T-cell (primary cell): Measurements from ENCODE around the gene SHISAL1. TPM values are rescaled to one million over a fixed set of nuclear protein-coding genes. Genes with fewer than 3 reads are reported as not detected.

Experiments
- ATAC-seq, 4 experiments: fragments of 200-7000 bp in 3 of 4; fragments of 150-1000 bp in 1 of 4; cut with Tn5 transposase; replicated peaks in 1 of 4; 1 replicate in 3 of 4; 2 replicates in 1 of 4; pipeline ENCODE4 v1.10.0; 2021; ENCODE audit warnings: moderate library complexity in 3 of 4, mild to moderate bottlenecking in 2 of 4, moderate number of reproducible peaks in 1 of 4
- CTCF ChIA-PET, 2 donors: fragments of 300-600 bp; sonication (Branson Sonifier 250); formaldehyde crosslinking; loops; one replicate each; lab custom pipeline; 2022; ENCODE audit warnings: antibody characterized with exemption in 2 of 2; lab: Charles Lee
- POLR2A ChIA-PET, 2 donors: fragments of 300-600 bp; sonication (Branson Sonifier 250); formaldehyde crosslinking; loops; one replicate each; lab custom pipeline; 2022; ENCODE audit warnings: antibody characterized with exemption in 2 of 2; lab: Charles Lee
- DNase-seq, 35 experiments: peaks; one replicate each; pipeline versions ENCODE4 v3.0.0 to v3.0.0-alpha.2; 2013 to 2023
- H3K27ac ChIP-seq: one replicate; pipeline ENCODE4 v1.5.1; 2013; ENCODE audit warnings: low read length
- H3K27me3 ChIP-seq, 2 experiments: replicated peaks in 1 of 2; 1 replicate in 1 of 2; 2 replicates in 1 of 2; pipeline versions ENCODE4 v1.6.1 to v1.7.0; 2013; ENCODE audit warnings: low read length in 1 of 2, mixed read lengths in 1 of 2; ENCODE audit not compliant: control insufficient read depth in 2 of 2, insufficient read depth in 2 of 2; ENCODE audit errors: extremely low read depth in 1 of 2
- H3K36me3 ChIP-seq, 2 donors: 1 replicate in 1 of 2; 2 replicates in 1 of 2; pipeline versions ENCODE4 v1.6.1 to v1.7.0; 2013; ENCODE audit warnings: low read length in 1 of 2; ENCODE audit not compliant: control insufficient read depth in 2 of 2, insufficient read depth in 1 of 2; ENCODE audit errors: extremely low read depth in 1 of 2
- H3K4me1 ChIP-seq, 2 experiments: 1 replicate in 1 of 2; 2 replicates in 1 of 2; pipeline versions ENCODE4 v1.6.1 to v1.7.0; 2013; ENCODE audit warnings: low read length in 2 of 2, mixed read lengths in 1 of 2; ENCODE audit not compliant: insufficient read depth in 2 of 2, control insufficient read depth in 1 of 2; ENCODE audit errors: extremely low read depth in 1 of 2
- H3K4me3 ChIP-seq, 2 donors: 1 replicate in 1 of 2; 2 replicates in 1 of 2; pipeline versions ENCODE4 v1.5.1 to v1.7.0; 2013; ENCODE audit warnings: mild to moderate bottlenecking in 2 of 2, low read length in 1 of 2, moderate library complexity in 1 of 2; ENCODE audit not compliant: control insufficient read depth in 1 of 2; ENCODE audit errors: extremely low read depth in 1 of 2
- H3K9me3 ChIP-seq: 2 replicates; pipeline ENCODE4 v1.7.0; 2013
- H3K27ac Mint-ChIP-seq, 2 donors: one replicate each; pipeline ENCODE4 v1.8.0; 2020 to 2021; ENCODE audit warnings: mild to moderate bottlenecking in 2 of 2, mixed read lengths in 2 of 2
- H3K27me3 Mint-ChIP-seq, 2 donors: one replicate each; pipeline ENCODE4 v1.8.0; 2021 to 2022; ENCODE audit warnings: mixed read lengths in 2 of 2
- H3K36me3 Mint-ChIP-seq: one replicate; pipeline ENCODE4 v1.8.0; 2021; ENCODE audit warnings: mixed read lengths
- H3K4me1 Mint-ChIP-seq, 3 donors: one replicate each; pipeline ENCODE4 v1.8.0; 2020 to 2022; ENCODE audit warnings: mixed read lengths in 3 of 3, mild to moderate bottlenecking in 1 of 3
- H3K4me3 Mint-ChIP-seq, 3 donors: one replicate each; pipeline ENCODE4 v1.8.0; 2020 to 2022; ENCODE audit warnings: mild to moderate bottlenecking in 3 of 3, mixed read lengths in 3 of 3, moderate library complexity in 3 of 3
- H3K9me3 Mint-ChIP-seq, 3 donors: one replicate each; pipeline ENCODE4 v1.8.0; 2020 to 2022; ENCODE audit warnings: mixed read lengths in 3 of 3
- WGBS: methylation state at CpG from one replicate; pipeline ENCODE4 v1.1.5; 2013; ENCODE audit warnings: missing lambda C conversion rate; ENCODE audit not compliant: insufficient coverage; 5-methylcytosine and 5-hydroxymethylcytosine counted together
- total RNA-seq, 35 experiments: library from RNA in 6 of 35; stranded (reverse) in 6 of 35; fragments of 120-200 nt in 1 of 35; gene quantifications; one replicate each; pipeline versions ENCODE4 v1.2.1 to v1.2.4 and lab custom pipeline; 2013 to 2026

SHISAL1 gene
- total RNA-seq, 5 donors from 2014 or later (not counting 1 experiment from before 2014, with no cell fraction given): 0.03 to 0.06 TPM; not detected in 3

DNA sequence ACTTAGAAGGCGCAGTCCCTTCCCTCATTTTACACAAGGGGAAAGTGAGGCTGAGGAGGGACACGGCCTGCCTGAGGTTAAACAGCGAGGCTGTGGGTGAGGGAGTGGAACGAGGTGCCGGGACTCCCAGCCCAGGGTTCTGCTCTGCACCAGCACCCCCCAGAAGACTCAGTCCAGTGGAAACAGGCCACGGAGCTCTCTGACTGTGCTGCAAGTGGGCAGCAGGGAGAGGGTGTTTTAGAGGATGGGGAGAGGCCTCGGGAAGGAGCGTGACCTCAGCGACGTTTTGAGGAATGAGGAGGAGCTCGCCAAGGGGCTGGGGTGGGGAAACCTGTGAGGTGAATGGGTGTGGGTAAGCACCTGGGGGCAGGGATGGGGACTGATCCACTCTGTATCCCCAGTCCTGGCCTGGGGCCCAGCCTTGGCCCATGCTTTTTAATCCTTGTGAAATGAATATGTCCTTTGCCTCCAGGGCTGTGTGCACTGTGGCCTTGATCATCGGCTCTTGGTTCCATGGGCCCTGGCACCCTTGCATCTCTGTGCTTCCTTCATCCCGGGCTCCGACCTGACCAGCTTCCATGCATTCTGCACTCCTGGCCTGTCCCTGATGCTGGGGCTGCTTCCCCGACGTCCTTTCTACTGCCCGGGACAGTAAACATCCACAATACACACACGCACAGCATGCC is 44.2 kb downstream of the SHISAL1 start:
- no peaks in the 10 kb centered on the region for H3K9me3 ChIP-seq
- no peaks in the 10 kb centered on the region for H3K4me1 ChIP-seq
- ATAC-seq: no peak
- H3K9me3 Mint-ChIP-seq: no peaks in the 10 kb centered on the region
- H3K36me3 Mint-ChIP-seq: no peaks in the 10 kb centered on the region
- DNase-seq: no peak
- no peak overlapping the region for H3K27ac Mint-ChIP-seq
- 87% methylated on average over 17 of the region's 18 CpGs for WGBS
- no peak overlapping the region for H3K27ac ChIP-seq
- CTCF ChIA-PET: no interaction called here
- no peak overlapping the region for H3K4me3 Mint-ChIP-seq
- H3K4me1 Mint-ChIP-seq: no peaks in the 10 kb centered on the region
- no peak overlapping the region for H3K4me3 ChIP-seq
- H3K27me3 ChIP-seq: peaks cover 0 to 21% of the 10 kb centered on the region in 2 experiments
- H3K27me3 Mint-ChIP-seq: peaks cover 2 to 4% of the 10 kb centered on the region in 2 donors
- POLR2A ChIA-PET: no interaction called here
- H3K36me3 ChIP-seq: no peaks in the 10 kb centered on the region

DNA sequence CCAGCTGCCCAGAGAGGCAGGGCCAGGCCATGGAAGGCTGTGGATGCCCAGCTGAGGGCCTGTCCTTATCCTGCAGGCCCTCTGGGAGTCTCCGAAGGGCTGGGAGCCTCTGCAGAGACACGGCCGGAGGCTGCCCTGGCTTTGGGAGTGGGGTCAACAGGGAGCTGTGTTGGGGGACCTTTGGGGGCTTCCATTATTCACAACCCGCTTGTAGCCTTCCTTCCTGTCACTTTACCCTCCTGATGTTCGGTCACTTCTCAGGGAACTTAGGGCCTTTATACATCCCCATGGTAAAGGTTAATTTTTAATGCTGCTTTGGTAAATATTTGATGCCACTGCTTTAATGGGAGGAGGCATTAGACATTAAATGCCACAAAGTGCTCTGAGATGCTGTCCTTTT is 44.9 kb downstream of the SHISAL1 start:
- Histone ChIP-seq H3K27me3 (peaks cover 0 to 21% of the 10 kb centered on the region in 2 experiments), H3K4me3 (no peak overlapping the region), H3K4me1 (no peaks in the 10 kb centered on the region), H3K9me3 (no peaks in the 10 kb centered on the region), H3K27ac (no peak overlapping the region), H3K36me3 (no peaks in the 10 kb centered on the region)
- POLR2A ChIA-PET: no interaction called here
- Mint-ChIP-seq H3K27ac (no peak overlapping the region), H3K27me3 (peaks cover 2 to 4% of the 10 kb centered on the region in 2 donors), H3K4me3 (no peak overlapping the region), H3K9me3 (no peaks in the 10 kb centered on the region), H3K36me3 (no peaks in the 10 kb centered on the region), H3K4me1 (no peaks in the 10 kb centered on the region)
- CTCF ChIA-PET: no interaction called here
- ATAC-seq (no peak), DNase-seq (no peak)
- WGBS: no CpG with 5 or more reads among the region's 5 CpGs

DNA sequence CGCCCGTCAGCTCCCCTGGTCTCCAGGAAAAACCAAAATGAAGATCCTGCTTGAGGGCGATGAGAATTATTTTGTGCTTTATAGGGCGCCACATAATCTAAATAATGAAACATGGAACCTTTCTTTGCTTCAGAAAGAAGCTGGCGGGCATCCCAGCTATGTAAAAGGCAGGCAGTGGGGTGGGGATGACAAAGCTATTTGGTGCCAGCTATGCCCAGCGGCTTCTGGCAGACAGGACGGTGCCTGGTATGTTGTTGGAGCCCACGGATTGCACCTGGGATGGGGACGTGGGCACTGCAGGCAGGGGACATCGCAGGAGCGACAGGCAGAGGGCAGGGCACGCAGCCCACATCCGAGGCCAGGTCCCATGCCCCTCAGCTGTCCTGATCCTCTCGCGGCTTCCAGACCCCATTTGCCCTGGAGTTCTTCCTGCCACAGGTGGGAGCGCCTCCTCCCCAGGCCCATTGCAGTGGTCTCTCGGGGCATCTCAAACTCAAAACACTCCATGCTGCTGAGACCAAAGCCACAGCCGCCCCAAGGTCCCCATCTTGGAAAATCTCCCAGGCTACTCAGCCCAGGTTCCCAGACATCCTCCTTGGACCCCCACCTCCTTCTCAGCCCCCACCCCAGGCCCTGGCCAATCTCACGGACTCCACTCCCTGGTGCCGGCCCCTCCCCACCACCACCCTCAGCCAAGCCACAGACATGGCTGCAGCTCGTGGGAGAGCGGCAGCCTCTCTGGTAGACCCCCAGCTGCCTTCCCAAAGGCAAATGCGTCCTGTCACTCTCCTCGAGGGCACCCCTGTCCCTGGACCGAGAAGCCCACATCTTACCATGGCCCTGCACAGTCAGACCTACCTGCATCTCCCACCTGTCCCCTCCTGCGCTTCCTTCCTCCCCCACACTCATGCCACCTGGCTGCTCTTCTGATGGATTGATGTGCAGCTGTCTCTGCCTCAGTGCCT is 45.7 kb downstream of the SHISAL1 start:
- ATAC-seq: no peak
- Histone ChIP-seq H3K4me3 (no peak overlapping the region), H3K9me3 (no peaks in the 10 kb centered on the region), H3K27me3 (peaks cover 0 to 21% of the 10 kb centered on the region in 2 experiments), H3K36me3 (no peaks in the 10 kb centered on the region), H3K4me1 (no peaks in the 10 kb centered on the region), H3K27ac (no peak overlapping the region)
- Mint-ChIP-seq H3K36me3 (no peaks in the 10 kb centered on the region), H3K27me3 (peaks cover 2 to 4% of the 10 kb centered on the region in 2 donors), H3K4me3 (no peak overlapping the region), H3K27ac (no peak overlapping the region), H3K9me3 (no peaks in the 10 kb centered on the region), H3K4me1 (no peaks in the 10 kb centered on the region)
- WGBS: 81% methylated on average over 22 of the region's 26 CpGs
- ChIA-PET CTCF (no interaction called here), POLR2A (no interaction called here)
- no peak for DNase-seq

DNA sequence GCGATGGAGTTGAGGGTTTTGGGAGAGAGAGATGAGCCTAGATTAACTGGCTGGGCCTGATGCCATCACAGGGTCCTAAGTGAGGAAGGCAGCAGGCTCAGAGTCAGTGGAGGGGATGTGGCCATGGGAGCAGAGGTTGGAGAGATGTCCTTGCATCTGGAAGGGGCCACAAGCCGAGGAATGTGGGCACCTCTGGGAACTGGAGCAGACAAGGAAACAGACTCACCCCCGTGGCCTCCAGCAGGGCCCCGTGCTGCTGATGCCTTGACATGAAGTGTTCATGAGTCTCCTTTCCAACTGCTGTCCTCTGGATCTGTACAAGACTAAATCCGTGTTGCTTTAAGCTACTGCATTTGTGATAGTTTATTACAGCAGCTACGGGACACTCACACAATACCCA is 49.2 kb downstream of the SHISAL1 start:
- ChIA-PET POLR2A (no interaction called here), CTCF (no interaction called here)
- Mint-ChIP-seq H3K9me3 (no peaks in the 10 kb centered on the region), H3K27ac (no peak overlapping the region), H3K36me3 (no peaks in the 10 kb centered on the region), H3K4me3 (no peak overlapping the region), H3K4me1 (peaks cover 0 to 8% (median 1%) of the 10 kb centered on the region in 3 donors), H3K27me3 (peaks cover 0 to 2% of the 10 kb centered on the region in 2 donors)
- no peak for DNase-seq
- Histone ChIP-seq H3K27ac (no peak overlapping the region), H3K9me3 (no peaks in the 10 kb centered on the region), H3K4me1 (peaks cover 0 to 6% of the 10 kb centered on the region in 2 experiments), H3K4me3 (no peak overlapping the region), H3K36me3 (no peaks in the 10 kb centered on the region), H3K27me3 (peaks cover 0 to 8% of the 10 kb centered on the region in 2 experiments)
- WGBS: 88% methylated on average over 4 of the region's 6 CpGs
- no peak for ATAC-seq

DNA sequence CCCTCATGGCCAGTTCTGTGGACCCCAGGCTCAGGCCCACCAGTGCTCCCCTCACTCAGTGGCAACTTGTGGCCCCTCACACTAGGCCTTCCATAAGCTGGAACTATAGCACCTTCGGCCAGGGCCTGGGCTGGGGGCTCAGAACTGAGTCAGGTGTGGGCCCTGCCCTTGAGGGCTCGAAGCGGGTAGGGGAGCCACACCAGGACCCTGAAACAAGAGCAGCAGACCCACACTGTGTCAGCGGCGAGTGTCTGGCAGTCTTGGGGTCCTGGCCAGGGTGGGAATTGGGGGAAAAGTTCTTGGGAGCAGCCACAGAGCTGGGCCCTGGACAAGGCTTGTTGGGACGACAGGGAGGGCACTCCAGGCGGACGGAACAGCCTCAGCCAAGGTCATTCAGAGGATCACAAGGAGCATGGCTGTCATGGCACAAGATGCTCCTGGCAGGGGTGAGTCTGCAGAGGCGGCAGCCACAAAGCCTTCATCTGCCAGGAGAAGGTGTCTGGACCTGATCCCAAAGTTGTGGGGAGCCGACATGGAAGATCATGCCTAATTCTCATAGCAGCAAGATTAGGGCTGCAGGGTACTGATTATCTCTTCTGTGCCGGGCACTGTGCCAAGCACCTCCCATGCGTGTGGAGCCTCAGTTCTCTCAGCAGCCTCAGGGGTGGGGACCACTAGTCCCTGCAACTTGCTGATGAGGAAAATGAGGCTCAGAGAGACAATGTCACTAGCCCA is 50.7 kb downstream of the SHISAL1 start:
- Histone ChIP-seq H3K27ac (no peak overlapping the region), H3K9me3 (no peaks in the 10 kb centered on the region), H3K4me1 (peaks cover 0 to 6% of the 10 kb centered on the region in 2 experiments), H3K4me3 (no peak overlapping the region), H3K27me3 (peaks cover 0 to 3% of the 10 kb centered on the region in 2 experiments), H3K36me3 (no peaks in the 10 kb centered on the region)
- ChIA-PET POLR2A (no interaction called here), CTCF (interaction anchor here in 1 of 2 donors (0.6 kb wide), 1 partner anchor 169 kb away, joined by 4 read pairs; no protein-coding TSS in a partner anchor)
- ATAC-seq (no peak), DNase-seq (no peak)
- 90% methylated on average over 12 of the region's 12 CpGs for WGBS
- peaks cover 0 to 9% (median 2%) of the 10 kb centered on the region in 3 donors for H3K4me1 Mint-ChIP-seq
- H3K9me3 Mint-ChIP-seq: no peaks in the 10 kb centered on the region
- H3K36me3 Mint-ChIP-seq: no peaks in the 10 kb centered on the region
- H3K27me3 Mint-ChIP-seq: no peaks in the 10 kb centered on the region
- no peak overlapping the region for H3K4me3 Mint-ChIP-seq
- H3K27ac Mint-ChIP-seq: no peak overlapping the region
